GM12874 (cell line): ENCODE data around the gene PFN3.

ENCODE experiments used
- TF ChIP-seq, protein P1 (sequence below): IDR thresholded peaks from 2 replicates; pipeline ENCODE4 v1.5.1; 2011; ENCODE audit warnings: low read depth, mild to moderate bottlenecking, control low read depth, low read length, moderate library complexity; ENCODE audit not compliant: insufficient read depth

PFN3 gene

DNA sequence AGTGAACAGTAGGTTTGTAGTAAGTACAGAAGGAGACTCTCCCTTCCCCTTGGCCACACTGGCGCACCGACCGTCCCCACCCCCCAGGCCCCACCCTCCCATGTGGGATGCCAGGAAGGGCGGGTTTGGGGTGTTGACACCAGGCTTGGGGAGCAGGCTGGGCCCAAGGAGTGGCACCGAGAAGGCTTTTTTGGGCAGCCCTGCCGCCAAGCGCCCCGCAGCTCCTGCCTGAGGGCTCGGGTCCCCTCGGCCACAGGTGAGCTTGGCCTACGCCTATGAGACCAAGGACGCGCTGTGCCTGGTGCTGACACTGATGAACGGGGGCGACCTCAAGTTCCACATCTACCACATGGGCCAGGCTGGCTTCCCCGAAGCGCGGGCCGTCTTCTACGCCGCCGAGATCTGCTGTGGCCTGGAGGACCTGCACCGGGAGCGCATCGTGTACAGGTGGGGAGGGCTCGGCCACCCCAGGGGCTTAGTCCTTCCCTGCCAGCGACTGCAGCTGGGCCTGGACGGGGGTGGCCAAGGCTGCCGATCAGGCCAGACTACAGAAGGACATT, 33.3 kb upstream of the PFN3 start:
- TF ChIP-seq, protein P1, sequence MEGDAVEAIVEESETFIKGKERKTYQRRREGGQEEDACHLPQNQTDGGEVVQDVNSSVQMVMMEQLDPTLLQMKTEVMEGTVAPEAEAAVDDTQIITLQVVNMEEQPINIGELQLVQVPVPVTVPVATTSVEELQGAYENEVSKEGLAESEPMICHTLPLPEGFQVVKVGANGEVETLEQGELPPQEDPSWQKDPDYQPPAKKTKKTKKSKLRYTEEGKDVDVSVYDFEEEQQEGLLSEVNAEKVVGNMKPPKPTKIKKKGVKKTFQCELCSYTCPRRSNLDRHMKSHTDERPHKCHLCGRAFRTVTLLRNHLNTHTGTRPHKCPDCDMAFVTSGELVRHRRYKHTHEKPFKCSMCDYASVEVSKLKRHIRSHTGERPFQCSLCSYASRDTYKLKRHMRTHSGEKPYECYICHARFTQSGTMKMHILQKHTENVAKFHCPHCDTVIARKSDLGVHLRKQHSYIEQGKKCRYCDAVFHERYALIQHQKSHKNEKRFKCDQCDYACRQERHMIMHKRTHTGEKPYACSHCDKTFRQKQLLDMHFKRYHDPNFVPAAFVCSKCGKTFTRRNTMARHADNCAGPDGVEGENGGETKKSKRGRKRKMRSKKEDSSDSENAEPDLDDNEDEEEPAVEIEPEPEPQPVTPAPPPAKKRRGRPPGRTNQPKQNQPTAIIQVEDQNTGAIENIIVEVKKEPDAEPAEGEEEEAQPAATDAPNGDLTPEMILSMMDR: no peak

DNA sequence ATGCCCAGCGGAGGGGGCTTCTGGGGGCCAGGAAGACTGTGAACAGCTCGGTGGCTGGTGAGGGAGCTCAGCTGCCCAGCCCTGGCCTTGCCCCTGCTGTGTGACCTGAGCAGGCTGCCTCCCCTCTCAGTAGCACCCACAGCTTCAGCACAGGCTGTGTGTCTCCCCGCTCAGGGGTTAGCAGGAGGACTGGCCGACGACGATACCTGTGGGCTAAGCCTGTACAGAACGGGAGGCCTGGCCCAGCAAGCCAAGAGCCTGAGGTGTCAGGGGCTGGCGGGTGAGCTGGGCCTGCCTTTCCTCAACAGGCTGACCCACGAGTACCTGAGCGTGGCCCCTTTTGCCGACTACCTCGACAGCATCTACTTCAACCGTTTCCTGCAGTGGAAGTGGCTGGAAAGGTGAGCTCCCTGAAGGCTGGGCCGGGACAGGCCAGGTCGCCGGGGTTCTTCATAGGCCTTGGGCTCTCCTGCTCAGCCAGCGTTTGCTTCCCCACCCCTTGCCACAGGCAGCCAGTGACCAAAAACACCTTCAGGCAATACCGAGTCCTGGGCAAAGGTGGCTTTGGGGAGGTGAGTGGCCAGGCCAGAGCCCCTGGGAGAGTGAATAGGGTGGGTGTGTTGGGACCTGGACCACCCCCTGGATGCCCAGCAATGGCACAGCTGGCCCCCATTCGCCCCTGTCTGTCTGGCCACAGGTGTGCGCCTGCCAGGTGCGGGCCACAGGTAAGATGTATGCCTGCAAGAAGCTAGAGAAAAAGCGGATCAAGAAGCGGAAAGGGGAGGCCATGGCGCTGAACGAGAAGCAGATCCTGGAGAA, 32.6 kb upstream of the PFN3 start:
- TF ChIP-seq, protein P1: no peak

DNA sequence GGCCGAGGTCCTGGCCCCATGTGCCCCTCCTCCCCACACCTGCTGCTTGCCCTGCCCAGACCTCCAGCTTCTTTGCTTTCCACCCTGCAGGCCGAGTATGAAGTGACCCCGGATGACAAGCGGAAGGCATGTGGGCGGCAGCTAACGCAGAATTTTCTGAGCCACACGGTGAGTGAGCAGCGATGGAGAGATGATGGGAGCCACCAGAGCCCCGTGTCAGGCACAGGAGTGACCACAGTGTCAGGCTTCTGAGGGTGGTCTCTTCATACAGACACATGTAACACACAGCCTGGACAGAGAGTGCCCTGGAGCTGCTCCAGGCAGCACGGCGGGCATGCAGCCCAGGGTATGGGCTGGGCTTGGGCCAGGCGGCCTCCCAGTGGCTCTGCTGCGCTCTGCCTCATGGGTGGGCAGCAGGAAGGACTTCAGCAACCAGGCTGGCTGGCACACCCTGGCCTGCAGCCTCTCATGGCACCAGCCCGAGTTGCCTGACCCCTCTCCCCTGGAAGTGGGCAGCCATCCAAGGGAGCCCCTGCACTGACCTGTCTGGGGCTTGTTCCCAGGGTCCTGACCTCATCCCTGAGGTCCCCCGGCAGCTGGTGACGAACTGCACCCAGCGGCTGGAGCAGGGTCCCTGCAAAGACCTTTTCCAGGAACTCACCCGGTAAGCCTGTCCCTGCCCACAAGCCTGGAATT, 31.8 kb upstream of the PFN3 start:
- TF ChIP-seq, protein P1: no peak

DNA sequence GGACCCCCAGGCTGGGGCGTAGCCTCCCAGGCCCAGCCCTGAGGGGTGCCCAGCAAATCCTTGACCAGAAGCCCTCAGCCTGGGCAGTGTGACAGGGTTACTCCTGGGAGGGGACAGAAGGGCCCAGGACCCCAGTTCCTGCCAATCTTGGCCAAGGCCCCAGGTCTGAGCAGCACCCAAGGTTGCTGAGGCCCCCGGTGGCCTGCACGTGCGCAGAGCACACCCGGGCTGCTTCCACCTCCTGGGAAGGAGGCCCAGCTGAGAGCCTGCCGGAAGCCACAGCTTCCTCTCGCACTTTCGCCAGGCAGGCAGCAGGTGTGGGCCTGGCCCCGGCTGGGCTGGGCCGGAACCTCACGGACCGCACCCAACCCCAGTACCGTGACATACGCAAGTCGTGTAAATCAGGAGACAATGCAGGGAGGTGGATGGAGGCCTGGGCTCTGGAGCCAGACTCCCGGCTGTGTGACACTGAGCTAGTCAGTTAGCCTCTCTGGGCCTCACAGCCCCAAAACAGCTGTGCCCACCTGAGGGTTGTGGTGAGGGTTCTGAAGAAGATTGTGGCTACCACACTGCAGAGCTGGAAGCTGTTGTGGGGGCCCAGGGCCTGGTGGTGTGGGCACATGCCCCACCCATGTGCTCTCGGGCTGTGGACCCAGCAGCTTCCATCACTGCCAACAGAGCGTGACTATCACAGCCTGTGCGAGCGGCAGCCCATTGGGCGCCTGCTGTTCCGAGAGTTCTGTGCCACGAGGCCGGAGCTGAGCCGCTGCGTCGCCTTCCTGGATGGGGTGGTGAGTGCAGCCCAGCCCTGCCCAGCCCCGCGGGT, 31.1 kb upstream of the PFN3 start:
- TF ChIP-seq, protein P1: no peak

DNA sequence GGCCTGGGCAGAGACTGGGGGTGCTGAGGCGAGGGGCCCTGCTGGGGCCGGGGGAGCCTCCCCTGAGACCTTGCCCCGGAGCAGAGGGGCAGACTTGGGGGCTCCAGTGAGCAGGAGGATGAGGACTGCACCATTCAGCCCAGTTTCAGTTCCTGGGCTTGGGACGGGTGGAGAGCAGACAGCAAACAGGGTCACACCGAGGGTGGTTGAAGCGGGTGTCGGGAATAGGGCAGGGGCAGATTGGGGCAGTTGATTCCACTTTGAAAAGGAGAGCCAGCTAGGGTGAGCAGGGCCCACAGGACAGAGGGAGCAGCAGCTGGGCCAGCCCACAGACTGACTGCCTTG, 30.5 kb upstream of the PFN3 start:
- TF ChIP-seq, protein P1: no peak

DNA sequence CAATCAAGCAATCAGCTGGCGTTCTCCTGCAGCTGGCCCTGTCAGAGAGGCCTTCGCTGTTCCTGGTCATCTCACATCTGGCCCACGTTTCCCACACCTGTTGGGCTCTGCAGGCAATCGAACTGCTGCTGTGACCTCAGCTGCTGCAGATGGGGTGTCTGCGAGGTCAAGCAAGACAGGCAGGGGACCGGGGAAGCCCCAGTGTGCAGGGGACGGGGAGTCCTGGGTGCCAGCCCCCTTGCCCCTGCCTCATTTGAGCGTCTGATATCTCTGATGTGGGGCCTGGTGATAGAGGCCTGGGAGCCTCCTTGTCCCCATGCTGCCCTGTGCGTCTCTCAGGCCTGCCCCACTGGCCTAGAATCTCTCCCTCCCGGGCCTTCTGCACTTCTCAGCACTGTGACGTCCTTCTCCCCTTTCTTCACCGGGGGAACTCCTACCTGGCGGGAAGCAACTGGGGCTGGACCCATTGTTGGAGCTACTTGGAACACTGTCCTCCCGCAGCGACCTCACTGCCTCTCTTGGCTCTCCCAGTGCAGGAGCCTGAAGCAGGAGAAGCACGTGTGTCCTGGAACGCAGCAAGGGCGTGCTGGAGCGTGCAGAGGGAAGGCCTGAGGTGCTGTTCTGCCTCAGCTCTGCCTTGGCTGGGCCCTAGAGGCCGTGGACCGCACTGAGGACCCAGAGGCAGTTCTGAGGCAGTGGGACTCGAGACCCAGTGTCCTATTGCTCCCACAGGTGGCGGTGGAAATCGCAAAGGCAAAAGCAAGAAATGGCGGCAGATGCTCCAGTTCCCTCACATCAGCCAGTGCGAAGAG, 29.9 kb upstream of the PFN3 start:
- TF ChIP-seq, protein P1: no peak
